Chondrocyte (in vitro differentiated cells): ENCODE measurements around the gene PDZRN3. TPM values are rescaled to one million over a fixed set of nuclear protein-coding genes. Genes with fewer than 3 reads are reported as not detected.

Experiments used
- DNase-seq: peaks from one replicate; pipeline ENCODE4 v3.0.0; 2021; ENCODE audit warnings: mixed read lengths, low spot score
- H3K27ac Mint-ChIP-seq: one replicate; pipeline ENCODE4 v1.8.0; 2021; ENCODE audit warnings: mild to moderate bottlenecking, moderate library complexity, mixed read lengths; ENCODE audit not compliant: unreplicated experiment
- H3K27me3 Mint-ChIP-seq: 2 replicates; pipeline ENCODE4 v1.8.0; 2021; ENCODE audit warnings: low read depth, mixed read lengths
- H3K36me3 Mint-ChIP-seq: 2 replicates; pipeline ENCODE4 v1.8.0; 2021; ENCODE audit warnings: low read depth, mixed read lengths
- H3K4me1 Mint-ChIP-seq: 2 replicates; pipeline ENCODE4 v1.8.0; 2021; ENCODE audit warnings: low read depth, mild to moderate bottlenecking, mixed read lengths
- H3K4me3 Mint-ChIP-seq: one replicate; pipeline ENCODE4 v1.8.0; 2021; ENCODE audit warnings: mild to moderate bottlenecking, moderate library complexity, mixed read lengths; ENCODE audit not compliant: unreplicated experiment
- H3K9me3 Mint-ChIP-seq: 2 replicates; pipeline ENCODE4 v1.8.0; 2021; ENCODE audit warnings: low read depth, mixed read lengths
- CTCF ChIP-seq: fragments of 200-600 bp; sonication (generic); IDR thresholded peaks from 2 replicates; pipeline ENCODE4 v1.5.0; 2021; ENCODE audit warnings: antibody characterized with exemption, mild to moderate bottlenecking, moderate library complexity
- total RNA-seq: library from RNA; stranded (reverse); gene quantifications from 3 replicates; pipeline ENCODE4 v1.2.1, GENCODE V29; 2021

Gene PDZRN3
- total RNA-seq, 1 donor from 2014 or later: 19.4 TPM

- TF ChIP-seq CTCF: no peak
- no peaks in the 10 kb centered on the region for H3K4me1 Mint-ChIP-seq
- H3K4me3 Mint-ChIP-seq: no peak overlapping the region
- no peaks in the 10 kb centered on the region for H3K36me3 Mint-ChIP-seq
- no peak overlapping the region for H3K27ac Mint-ChIP-seq
- peaks cover 18% of the 10 kb centered on the region for H3K9me3 Mint-ChIP-seq
- H3K27me3 Mint-ChIP-seq: no peaks in the 10 kb centered on the region
- no peak for DNase-seq
Measured at GRCh38 chr3:73361591-73361990, 263.1 kb downstream of the PDZRN3 start.

GRCh38 chr3:73353649-73354217, 271.0 kb downstream of the PDZRN3 start:
- Mint-ChIP-seq H3K4me1 (peaks cover 6% of the 10 kb centered on the region), H3K4me3 (no peak overlapping the region), H3K27ac (no peak overlapping the region), H3K36me3 (no peaks in the 10 kb centered on the region), H3K27me3 (peaks cover 21% of the 10 kb centered on the region), H3K9me3 (no peaks in the 10 kb centered on the region)
- TF ChIP-seq CTCF: no peak
- no peak for DNase-seq

- Mint-ChIP-seq H3K4me3 (no peak overlapping the region), H3K36me3 (no peaks in the 10 kb centered on the region), H3K27me3 (peaks cover 22% of the 10 kb centered on the region)
Measured at GRCh38 chr3:73352841-73353645, 271.7 kb downstream of the PDZRN3 start.

GRCh38 chr3:73351423-73352071, 273.2 kb downstream of the PDZRN3 start:
- H3K9me3 Mint-ChIP-seq: no peaks in the 10 kb centered on the region
- no peaks in the 10 kb centered on the region for H3K36me3 Mint-ChIP-seq
- H3K27ac Mint-ChIP-seq: no peak overlapping the region
- peaks cover 10% of the 10 kb centered on the region for H3K4me1 Mint-ChIP-seq
- H3K27me3 Mint-ChIP-seq: peaks cover 22% of the 10 kb centered on the region
- no peak overlapping the region for H3K4me3 Mint-ChIP-seq
- TF ChIP-seq CTCF: no peak
- no peak for DNase-seq

More at GRCh38 chr3:73352841-73353645, 271.7 kb downstream of the PDZRN3 start:
- Mint-ChIP-seq H3K27ac (no peak overlapping the region), H3K9me3 (no peaks in the 10 kb centered on the region), H3K4me1 (peaks cover 6% of the 10 kb centered on the region)
- DNase-seq: no peak
- no peak for TF ChIP-seq CTCF

- H3K4me3 Mint-ChIP-seq: no peak overlapping the region
- no peak for TF ChIP-seq CTCF
- peaks cover 22% of the 10 kb centered on the region for H3K27me3 Mint-ChIP-seq
- no peaks in the 10 kb centered on the region for H3K36me3 Mint-ChIP-seq
- H3K4me1 Mint-ChIP-seq: peaks cover 15% of the 10 kb centered on the region
- H3K9me3 Mint-ChIP-seq: no peaks in the 10 kb centered on the region
- DNase-seq: no peak
- no peak overlapping the region for H3K27ac Mint-ChIP-seq
Measured at GRCh38 chr3:73350996-73351395, 273.7 kb downstream of the PDZRN3 start.
